PC-9 (cell line): ENCODE results near the gene PSMD3.

Experiments used
- EZH2 ChIP-seq: fragments of 200-600 bp; sonication (generic); IDR thresholded peaks from 2 replicates; pipeline ENCODE4 v1.8.0; 2017; ENCODE audit warnings: antibody characterized with exemption, low read depth
- TF ChIP-seq, protein P1 (sequence below): fragments of 200-600 bp; sonication (generic); conservative IDR thresholded peaks from 2 replicates; pipeline ENCODE4 v1.6.1; 2017; ENCODE audit warnings: mixed run types, antibody characterized with exemption, mild to moderate bottlenecking, moderate library complexity

- no peak for TF ChIP-seq EZH2
- TF ChIP-seq, protein P1, sequence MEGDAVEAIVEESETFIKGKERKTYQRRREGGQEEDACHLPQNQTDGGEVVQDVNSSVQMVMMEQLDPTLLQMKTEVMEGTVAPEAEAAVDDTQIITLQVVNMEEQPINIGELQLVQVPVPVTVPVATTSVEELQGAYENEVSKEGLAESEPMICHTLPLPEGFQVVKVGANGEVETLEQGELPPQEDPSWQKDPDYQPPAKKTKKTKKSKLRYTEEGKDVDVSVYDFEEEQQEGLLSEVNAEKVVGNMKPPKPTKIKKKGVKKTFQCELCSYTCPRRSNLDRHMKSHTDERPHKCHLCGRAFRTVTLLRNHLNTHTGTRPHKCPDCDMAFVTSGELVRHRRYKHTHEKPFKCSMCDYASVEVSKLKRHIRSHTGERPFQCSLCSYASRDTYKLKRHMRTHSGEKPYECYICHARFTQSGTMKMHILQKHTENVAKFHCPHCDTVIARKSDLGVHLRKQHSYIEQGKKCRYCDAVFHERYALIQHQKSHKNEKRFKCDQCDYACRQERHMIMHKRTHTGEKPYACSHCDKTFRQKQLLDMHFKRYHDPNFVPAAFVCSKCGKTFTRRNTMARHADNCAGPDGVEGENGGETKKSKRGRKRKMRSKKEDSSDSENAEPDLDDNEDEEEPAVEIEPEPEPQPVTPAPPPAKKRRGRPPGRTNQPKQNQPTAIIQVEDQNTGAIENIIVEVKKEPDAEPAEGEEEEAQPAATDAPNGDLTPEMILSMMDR, result no peak
These were observed 24.1 kb downstream of the PSMD3 start for GRCh38 chr17:40004712-40005111.
